ENCODE results near the gene SETBP1. TPM values are rescaled to one million over a fixed set of nuclear protein-coding genes. Genes with fewer than 3 reads are reported as not detected.

Gene SETBP1
- total and polyA plus RNA-seq, 2 of the 4 experiments (the other 2 are of a cell fraction), result 0.19 to 0.36 TPM

- Histone ChIP-seq H3K79me1 (ENCODE audit: low read depth in 1 of 2, low read length in 2 of 2) (no peaks in the 10 kb centered on the region), H3K27ac (ENCODE audit: insufficient read depth, low read length) (no peak overlapping the region), H3K4me2 (ENCODE audit: low read depth, low read length) (no peak overlapping the region), H2BK20ac (ENCODE audit: low read depth, low read length) (no peak overlapping the region), H3K9ac (ENCODE audit: low read depth, low read length) (no peak overlapping the region), H4K20me1 (ENCODE audit: insufficient read depth, low read length) (no peaks in the 10 kb centered on the region), H3K4me1 (ENCODE audit: control insufficient read depth, insufficient read depth, low read length) (peaks cover 2% of the 10 kb centered on the region; the same call in 1 of the 2 replicates), H2BK120ac (ENCODE audit: low read depth, low read length) (no peak overlapping the region), H3K23ac (ENCODE audit: low read depth, low read length) (no peak overlapping the region), H2BK15ac (ENCODE audit: low read depth, low read length) (no peak overlapping the region), H3K9me1 (ENCODE audit: insufficient read depth, low read length) (no peaks in the 10 kb centered on the region), H3K4ac (ENCODE audit: low read depth, low read length) (no peak overlapping the region), H3K14ac (replicated peaks; ENCODE audit: low read depth, low read length) (no peak overlapping the region), H3K9me3 (ENCODE audit: control insufficient read depth, insufficient read depth, low read length) (no peaks in the 10 kb centered on the region), H4K5ac (ENCODE audit: low read depth, low read length) (no peak overlapping the region), H2BK5ac (ENCODE audit: low read depth, low read length, poor library complexity, severe bottlenecking) (no peak overlapping the region), H3K4me3 (ENCODE audit: insufficient read depth, low read depth, low read length) (no peak overlapping the region), H3K18ac (ENCODE audit: low read depth, low read length) (no peak overlapping the region), H3K56ac (ENCODE audit: extremely low read depth, insufficient read depth, low read length) (no peak overlapping the region), H2AK9ac (replicated peaks; ENCODE audit: low read depth, low read length, poor library complexity) (no peak overlapping the region), H3K36me3 (ENCODE audit: control insufficient read depth, insufficient read depth, low read length) (no peaks in the 10 kb centered on the region), H2AK5ac (ENCODE audit: low read depth, low read length) (no peak overlapping the region), H4K8ac (ENCODE audit: low read depth in 2 of 2, low read length in 2 of 2) (no peak overlapping the region), H4K91ac (ENCODE audit: insufficient read depth, low read depth, low read length) (no peak overlapping the region), H3K27me3 (ENCODE audit: control insufficient read depth, insufficient read depth, low read length) (no peaks in the 10 kb centered on the region), H2AFZ (replicated peaks; ENCODE audit: low read length, poor library complexity) (no peak overlapping the region)
- in situ Hi-C loops (cut with MboI; ENCODE audit: low sequenced_read_pairs) (no loop called here), intact Hi-C loops (cut with micrococcal nuclease) (no loop called here), dilution Hi-C loops (cut with HindIII; ENCODE audit: low sequenced_read_pairs, unreplicated experiment) (no loop called here)
- no TSS peak for BruUV-seq (replicated peaks)
- ATAC-seq (ENCODE audit: low read depth) (no peak), DNase-seq (no peak)
- no peak for TF ChIP-seq RFX5 (IDR thresholded peaks at IDR 0.05; ENCODE audit: low read depth, low read length)
- TF ChIP-seq MAFK (IDR thresholded peaks at IDR 0.05; ENCODE audit: low read depth, low read length), result no peak
- TF ChIP-seq USF2 (IDR thresholded peaks at IDR 0.05; ENCODE audit: low read depth, low read length), result no peak
- TF ChIP-seq MAZ (IDR thresholded peaks at IDR 0.05; ENCODE audit: borderline replicate concordance, low read depth, low read length), result no peak
- TF ChIP-seq CHD1 (IDR thresholded peaks at IDR 0.05; ENCODE audit: low read depth, low read length), result no peak
- TF ChIP-seq RAD21 (IDR thresholded peaks at IDR 0.05; ENCODE audit: low read length), result no peak
- TF ChIP-seq MXI1 (IDR thresholded peaks at IDR 0.05; ENCODE audit: borderline replicate concordance, low read depth, low read length), result no peak
- TF ChIP-seq FOS (IDR thresholded peaks at IDR 0.05; ENCODE audit: low read depth, low read length), result no peak
- TF ChIP-seq ELK1 (IDR thresholded peaks at IDR 0.05; ENCODE audit: borderline replicate concordance, low read depth, low read length), result no peak
- no peak for TF ChIP-seq CEBPB (IDR thresholded peaks at IDR 0.05; ENCODE audit: low read depth, low read length)
- no peak for TF ChIP-seq SMC3 (IDR thresholded peaks at IDR 0.05; ENCODE audit: low read depth, low read length)
- no peak for TF ChIP-seq RCOR1 (IDR thresholded peaks at IDR 0.05; ENCODE audit: insufficient replicate concordance, low read length)
- no peak for TF ChIP-seq POLR2A (IDR thresholded peaks at IDR 0.05; ENCODE audit: low read depth, low read length)
- no peak for TF ChIP-seq NFE2L2 (IDR thresholded peaks at IDR 0.05; ENCODE audit: low read depth, low read length)
- TF ChIP-seq BHLHE40 (IDR thresholded peaks at IDR 0.05; ENCODE audit: low read depth, low read length), result no peak
- TF ChIP-seq CTCF (conservative IDR thresholded peaks at IDR 0.05; ENCODE audit: low read depth, low read length), result no peak
- no CpG with 5 or more reads among the region's 4 CpGs for WGBS, 2 experiments (ENCODE audit: extremely low coverage in 2 of 2, insufficient read length in 1 of 2)
- POLR2A ChIA-PET (ENCODE audit: unreplicated experiment), result no interaction called here
- CTCF ChIA-PET, result no interaction called here
Measured at GRCh38 chr18:44945888-44946401, 265.3 kb downstream of the SETBP1 start.

Measured in IMR-90 (cell line).